GM23248 (cell line): ENCODE data around the gene FOXP3.

Source experiments
- EZH2 ChIP-seq: fragments of 200-600 bp; sonication (generic); IDR thresholded peaks from 2 replicates; pipeline ENCODE4 v1.6.1; 2018; ENCODE audit warnings: antibody characterized with exemption, mild to moderate bottlenecking; ENCODE audit not compliant: insufficient read depth, poor library complexity, severe bottlenecking
- EZH2phosphoT487 ChIP-seq: fragments of 200-600 bp; sonication (generic); IDR thresholded peaks from 2 replicates; pipeline ENCODE4 v1.6.1; 2018; ENCODE audit warnings: antibody characterized with exemption, moderate library complexity, mild to moderate bottlenecking, low read depth; ENCODE audit not compliant: insufficient read depth

GRCh38 chrX:49230500-49231232, 33.8 kb downstream of the FOXP3 start:
- TF ChIP-seq EZH2 (no peak), EZH2phosphoT487 (no peak)
